Activated T-cell treated with anti-CD3 and anti-CD28 coated beads, Interleukin-2, amount 50 U/mL, for 1 hour (primary cell): ENCODE results near the gene MEGF6.

Experiments used
- DNase-seq: peaks from one replicate; pipeline ENCODE4 v3.0.0-alpha.2; 2020

Gene MEGF6

DNA sequence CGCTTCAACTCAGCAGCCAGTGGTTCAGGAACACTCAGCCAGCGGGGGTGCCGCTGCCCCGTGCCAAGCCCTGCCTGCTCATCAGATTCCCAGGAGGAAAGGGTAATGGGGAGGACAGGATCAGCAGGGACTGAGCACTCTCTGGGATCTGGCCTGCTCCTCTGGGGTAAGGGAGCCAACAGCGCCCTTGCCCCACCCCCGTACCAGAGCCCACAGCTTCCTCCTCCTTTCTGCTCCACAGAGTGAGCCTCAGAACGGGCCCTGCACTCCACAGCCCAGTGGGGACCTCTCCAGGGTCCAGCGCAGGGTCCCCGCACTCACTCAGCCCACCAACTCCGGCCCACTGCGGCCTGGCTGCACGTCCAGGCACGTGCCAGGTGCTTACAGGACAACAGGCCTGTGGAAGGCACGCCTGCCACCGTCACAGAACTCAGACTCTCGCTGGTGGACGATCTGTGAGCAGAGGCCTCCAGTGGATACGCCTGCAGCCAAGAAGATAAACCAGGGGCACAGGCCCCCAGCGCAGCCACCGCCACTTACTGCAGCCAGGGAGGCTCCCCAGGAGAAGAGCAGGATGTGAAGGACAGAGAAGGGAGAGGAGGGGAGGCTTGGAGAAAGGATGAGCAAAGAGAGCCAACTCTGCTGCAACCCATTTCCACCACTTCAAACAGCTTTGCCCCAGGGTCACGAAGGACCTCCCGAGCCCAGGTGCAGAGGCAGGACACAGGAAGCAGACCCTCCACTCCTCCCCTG lies 2.1 kb downstream of the MEGF6 start:
- DNase-seq, result no peak

DNA sequence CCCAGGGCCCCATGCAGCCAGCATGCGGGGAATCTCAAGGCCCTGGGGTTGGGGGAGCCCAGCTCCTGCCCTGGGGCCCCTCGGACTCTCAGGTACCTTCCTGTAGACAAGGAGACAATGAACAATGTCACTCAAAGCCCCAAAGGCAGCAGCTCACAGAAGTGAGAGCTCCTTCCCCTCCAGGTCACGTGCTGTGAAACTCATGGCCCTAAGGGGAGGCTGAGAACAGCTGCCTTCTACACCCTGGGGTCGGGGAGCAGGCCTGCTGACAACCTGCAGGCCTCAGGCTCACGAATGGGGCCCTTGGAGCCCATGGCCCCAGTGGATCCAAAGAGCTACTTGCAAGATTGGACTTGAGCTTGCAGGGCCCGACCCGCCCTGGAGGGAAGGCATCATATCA lies 3.2 kb downstream of the MEGF6 start:
- no peak for DNase-seq

DNA sequence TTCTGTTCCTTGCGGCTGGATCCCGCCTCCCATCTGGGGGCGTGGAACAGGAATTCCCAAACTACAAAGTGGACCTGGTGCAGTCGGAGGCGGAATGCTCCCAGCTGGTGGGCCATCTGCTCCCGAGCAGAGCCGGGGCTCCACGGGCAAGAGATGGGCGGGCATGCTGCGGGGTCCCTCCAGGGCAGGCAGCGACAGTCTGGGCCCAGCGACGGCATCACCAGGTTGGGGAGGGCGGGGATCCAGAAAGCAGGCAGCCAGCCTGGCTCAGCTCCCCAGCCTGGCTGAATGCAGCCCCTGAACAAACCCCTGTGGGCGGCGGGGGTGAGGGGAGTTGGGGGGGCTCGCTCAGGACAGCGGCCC lies 3.6 kb downstream of the MEGF6 start:
- DNase-seq, result no peak

DNA sequence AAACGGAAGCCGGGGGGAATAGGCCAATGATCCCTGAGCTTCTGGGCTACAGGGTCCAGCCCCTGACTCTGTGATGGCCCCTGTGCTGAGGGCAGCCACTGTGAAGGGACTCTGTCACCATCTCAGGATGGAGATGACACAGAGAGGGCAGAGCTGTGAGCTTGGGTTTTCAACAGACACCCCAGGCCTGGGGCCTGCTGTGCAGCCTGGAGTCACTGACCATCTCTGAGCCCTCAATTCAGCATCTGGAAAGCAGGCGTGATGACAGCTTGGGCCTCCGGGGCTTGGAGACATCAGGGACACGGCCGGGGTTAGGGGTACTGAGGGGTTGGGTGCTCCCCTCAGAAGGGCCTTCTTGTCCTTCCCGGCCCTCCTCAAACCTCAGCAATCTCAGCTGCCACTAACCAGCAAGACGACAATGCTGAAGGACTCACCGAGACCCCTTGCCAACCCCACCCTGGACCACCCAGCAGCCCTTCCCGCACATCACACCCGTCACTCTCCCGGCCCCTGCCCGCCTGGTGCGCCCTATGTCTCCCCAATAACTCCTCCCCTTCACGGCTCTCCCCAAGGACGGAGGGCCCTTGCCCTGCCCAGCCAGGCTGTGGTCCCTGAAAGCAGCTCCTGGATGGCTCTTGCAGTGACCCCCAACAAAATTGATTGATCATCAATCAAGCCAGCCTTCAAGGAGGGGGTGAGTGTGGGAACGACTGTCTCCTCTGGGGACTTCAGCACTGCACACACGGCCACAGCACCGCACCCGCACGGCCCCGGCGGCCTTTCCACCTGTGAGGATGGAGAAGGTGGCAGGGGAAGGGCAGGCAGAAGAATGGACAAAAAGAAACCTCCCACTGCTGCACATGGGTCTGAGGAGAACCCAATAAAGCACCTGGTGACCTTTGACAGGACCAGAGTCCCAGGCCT lies 4.3 kb downstream of the MEGF6 start:
- no peak for DNase-seq

DNA sequence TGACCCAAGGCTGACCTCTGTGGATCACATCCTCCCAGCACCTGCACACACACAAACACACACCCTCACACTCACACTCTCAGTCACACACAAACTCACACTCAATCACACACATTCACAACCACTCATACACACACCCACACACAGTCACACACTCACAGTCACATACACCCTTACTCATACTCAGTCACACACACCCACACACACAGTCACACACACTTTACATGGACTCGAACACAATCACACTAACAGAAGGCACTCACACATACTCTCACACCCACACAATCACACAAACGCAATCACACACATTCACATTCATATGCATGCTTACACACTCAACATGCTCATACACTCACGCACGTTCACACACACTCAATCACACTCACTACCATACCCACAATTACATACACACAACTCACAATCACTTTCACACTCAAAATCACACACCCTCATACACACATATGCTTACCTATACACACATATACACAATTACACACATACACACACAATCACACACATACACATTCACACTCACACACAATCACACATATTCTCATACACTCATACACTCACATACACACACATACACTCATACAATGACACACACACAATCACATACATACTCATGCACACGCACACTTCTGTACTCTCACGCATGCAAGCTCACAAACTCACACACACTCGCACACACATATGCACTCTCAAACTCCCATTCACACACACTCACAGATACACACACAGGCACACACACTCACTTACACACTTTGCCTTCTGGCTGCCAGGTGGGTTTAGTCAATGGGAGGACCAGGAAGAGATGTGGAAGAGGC lies 6.1 kb downstream of the MEGF6 start:
- DNase-seq, result no peak

DNA sequence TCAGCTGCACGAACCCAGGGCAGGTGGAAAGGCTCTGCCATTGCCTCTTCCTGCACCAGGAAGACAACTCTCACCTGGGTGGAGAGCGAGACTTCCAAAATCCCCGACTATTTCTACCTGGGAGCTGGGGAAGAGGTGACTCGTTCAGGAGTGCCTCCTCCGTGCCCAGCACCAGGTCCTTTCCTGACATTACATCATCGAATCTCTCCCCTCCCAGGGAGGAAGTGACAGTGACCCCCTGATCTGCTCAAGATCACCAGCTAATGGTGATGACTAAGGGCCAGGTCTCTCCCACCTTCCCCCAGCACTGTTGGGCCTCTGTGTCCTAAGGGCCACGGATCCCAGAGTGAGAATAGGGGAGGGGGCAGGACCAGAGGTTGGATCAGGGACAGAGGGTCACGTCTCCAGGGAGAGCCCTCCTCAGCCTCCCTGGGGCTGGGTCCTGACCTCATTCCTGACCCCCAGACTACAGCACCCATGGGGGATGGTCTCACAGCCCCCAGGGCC lies 6.8 kb downstream of the MEGF6 start:
- DNase-seq, result no peak

DNA sequence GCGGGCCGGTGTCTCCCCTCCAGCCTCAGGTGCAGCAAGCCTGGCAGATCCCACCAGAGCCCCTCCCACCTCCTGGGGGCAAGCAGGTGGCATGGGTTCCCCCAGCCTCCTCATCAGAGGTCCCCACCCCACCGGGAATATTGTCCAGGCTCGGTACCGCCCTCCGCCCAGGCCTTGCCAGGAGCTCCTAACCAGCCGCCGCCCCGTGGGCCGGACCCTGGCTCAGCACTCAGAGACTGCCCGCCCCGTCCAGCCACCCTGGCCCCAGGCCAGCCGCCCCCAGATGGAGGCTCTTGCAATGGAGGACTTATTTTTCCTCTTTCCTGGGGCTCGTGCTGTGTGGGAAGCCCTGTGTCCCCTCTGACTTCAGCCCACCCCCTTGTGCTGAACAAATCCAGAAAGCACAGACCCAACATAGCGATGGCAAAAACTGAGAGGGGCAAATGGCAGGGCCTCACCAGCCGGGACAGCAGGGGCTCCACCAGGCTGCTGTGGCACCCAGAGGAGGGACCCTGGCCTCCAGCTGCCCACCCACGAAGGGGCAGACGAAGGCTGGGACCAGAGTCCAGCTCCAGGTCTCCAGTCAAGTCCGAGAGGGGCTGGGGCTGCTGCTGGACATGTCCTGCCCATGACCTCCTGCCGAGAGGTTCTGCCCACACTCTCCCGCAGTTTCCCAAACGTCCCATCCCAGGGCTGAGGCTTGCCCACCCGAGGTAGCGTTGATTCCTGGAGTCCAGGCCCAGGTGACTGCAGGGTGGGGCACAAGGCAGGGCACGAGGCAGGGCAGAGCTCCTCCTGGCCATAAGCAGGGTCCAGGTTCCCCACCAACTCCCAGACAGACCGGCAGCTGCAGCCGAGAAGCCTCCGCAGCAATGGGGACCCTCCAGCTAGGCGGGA lies 7.5 kb downstream of the MEGF6 start:
- no peak for DNase-seq

DNA sequence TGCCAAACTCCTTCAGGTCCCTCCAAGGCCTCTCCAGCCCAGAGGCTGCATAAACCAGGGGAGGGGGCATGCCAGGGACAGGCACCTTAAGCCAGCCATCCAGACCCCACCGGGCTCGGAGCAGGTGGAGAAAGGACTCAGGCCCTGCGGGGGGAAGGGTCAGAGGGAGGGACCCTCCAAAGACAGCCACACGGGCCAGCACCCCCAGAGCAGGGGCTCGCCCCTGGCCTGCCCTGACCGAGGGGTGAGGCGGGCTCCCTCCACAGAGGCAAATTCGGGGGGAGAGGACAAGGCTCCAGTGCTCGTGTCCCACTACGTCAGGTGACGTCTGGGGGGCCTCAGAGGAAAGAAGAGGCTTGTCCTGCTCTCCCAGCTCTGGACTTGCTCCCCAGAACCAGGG lies 8.2 kb downstream of the MEGF6 start:
- DNase-seq, result no peak

DNA sequence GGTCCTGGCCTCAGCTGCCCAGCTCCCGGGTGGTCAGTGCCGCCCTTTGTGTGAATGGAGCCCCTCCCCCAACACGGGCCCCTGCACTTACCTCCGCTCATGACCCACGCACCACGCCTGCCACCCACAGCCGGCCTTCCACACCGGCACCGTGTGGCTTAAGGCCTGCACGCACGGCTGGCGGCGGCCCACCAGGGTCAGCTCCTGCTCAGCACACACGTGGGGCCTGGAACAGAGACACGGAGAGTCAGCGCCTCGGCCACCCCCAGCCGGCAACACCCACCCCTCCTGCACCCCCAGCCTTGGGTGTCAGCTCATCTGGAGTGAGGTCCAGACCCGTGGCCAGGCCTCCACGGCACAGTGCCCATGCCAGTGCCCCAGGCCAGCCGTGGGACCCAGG lies 8.9 kb downstream of the MEGF6 start:
- DNase-seq, result no peak

DNA sequence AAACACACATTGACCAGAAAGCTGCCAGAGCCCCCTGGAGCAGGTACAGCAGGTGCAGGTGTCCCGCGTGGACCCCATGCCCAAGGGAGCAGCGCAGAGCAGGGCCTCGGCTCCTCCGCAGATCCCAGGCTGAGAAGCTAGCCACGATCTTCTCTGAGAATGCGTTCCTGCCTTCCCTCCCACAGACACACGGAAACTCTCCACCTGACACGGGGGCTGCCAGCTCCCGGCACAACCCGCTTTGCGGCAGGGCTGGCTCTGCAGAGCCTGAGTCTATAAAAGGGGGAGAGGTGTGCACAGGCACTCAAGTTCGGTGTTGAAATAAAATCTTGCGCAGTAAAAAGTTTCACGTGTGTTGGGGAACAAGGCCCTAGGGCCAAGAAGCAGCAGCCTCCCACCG lies 9.6 kb downstream of the MEGF6 start:
- DNase-seq, result no peak

DNA sequence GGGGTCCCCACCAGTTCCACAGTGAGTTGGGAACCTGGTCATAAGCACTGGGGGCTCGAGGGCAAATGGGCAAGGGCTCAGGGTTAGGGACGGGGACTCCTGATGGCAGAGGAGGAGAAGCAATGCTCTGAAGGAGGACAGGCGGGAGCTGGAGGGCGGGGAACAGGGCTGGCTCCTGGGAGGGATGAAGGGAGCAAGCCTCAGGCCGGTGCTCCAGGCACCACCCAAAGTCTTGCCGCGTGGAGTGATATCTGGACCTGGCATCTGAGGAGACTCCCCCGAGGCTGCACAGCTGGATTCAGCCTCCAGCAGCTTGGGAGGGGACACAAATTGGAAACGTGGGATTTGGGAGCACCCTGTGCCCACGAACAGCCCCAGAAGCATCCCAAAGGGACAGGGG lies 11.0 kb downstream of the MEGF6 start:
- DNase-seq, result no peak

DNA sequence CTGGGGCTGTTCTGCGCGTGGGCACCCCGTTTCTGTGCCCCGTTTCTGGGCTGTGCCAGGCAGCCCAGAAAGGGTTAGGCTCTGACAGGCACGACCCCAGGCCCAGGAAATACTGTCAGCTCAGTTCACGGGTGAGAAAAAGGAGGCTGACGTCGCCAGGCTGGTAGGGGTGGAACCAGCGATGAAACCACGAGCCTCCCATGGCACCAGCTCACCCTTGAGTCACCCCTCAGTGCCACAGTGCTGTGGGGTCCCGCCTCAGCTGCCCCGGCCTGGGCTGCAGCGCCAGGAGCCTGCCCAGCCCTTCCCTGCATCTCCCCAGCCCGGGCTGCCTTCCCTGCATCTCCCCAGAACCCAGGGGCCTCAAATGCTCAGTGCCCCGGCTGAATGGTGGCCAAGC lies 11.5 kb downstream of the MEGF6 start:
- no peak for DNase-seq

DNA sequence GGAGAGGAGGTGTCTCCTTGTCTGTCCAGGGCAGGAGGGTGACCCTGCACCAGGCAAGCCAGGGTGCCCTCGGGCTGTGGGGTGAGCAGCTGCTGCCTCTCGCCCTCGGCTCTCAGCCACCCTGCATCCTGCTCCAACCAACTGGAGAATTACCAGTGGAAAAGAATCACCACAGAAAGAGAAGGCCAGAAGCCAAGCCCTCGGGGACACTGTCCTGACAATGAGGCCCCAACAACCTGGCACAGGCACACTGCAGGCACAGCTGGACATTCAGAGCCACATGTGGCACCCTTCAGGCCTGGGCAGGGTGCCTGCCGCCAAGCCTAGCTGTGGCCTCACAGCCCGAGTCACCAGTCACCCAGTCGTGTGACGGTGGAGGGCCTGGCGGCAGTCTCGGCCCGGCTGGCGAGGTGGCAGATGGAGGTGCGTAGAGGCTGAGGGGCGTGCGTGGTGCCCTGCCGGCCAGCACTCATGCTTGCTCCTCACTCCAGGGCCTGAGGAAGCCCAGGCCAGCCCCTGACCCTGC lies 12.0 kb downstream of the MEGF6 start:
- DNase-seq, result no peak

DNA sequence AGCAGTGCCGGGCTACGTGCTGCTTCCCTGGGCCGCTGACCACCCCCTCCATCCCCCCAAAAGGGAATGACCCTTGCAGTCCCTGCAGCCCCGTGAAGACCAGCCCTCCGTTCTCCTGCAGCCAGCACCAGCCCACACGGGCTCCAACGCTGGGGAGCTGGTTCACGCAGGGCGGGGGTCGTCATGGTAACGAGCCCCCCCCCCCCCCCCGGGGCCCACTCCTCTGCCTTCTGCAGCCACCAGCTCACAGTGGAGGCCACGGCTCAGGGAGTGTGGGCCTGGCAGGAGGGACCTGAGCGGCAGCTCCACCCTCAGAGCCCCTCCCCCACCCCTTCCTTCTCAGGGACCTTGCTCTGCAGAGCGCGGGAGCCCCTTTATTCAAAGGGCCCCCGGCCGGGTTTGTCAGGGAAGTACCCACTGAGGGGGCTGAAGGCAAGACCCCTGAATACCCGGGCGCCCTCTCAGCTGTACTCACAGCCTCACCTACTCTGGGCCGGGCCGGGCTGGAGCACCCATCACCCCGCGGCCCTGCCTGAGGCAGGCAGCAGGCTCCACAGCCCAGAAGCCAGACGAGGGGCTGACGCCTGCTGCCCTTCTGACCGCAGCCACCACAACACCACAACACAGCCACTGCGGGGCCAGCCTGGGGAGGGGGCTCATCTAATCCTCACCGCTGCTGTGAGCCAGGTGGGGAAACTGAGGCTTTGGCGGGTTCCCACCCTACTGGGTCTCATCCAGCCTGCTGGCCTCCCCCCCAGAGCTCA lies 12.6 kb downstream of the MEGF6 start:
- DNase-seq, result no peak

DNA sequence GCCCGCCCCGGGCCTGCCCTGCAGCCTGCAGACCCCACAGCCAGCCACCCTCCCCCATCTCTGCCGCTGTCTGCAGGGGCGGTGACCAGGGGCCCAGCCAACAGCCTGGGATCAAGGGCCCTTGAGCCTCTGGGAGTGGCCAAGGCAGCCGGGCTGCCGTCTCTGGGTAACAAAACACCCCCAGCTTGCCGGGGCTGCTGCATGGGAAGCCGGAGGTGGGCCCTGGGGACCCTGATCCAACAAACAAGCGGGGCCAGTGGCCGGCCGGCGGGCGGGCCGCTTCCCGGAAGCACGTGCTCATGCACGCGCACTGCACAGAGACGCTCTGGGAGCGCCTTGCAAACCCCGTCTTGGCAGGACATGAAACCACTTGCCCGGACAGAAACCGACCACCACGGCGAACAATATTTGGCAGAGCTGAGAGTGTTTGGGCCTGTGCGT lies 13.2 kb downstream of the MEGF6 start:
- no peak for DNase-seq

DNA sequence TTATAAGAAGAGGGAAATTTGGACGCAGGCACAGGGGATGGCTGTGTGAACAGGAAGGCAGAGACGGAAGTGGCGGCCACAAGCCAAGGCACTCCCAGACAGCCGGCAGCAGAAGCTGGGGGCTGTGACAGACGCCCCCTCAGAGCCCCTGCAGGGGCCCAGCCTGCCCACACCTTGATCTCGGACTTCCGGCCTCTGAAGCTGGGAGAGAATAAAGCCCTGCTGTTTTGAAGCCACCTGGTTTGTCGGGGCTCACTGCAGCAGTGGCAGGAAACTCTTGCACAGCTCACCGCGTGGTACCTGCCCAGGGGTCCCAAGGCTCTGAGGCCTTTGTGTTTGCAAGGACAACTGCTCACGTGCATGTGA lies 13.7 kb downstream of the MEGF6 start:
- DNase-seq, result peak; percentile 31

DNA sequence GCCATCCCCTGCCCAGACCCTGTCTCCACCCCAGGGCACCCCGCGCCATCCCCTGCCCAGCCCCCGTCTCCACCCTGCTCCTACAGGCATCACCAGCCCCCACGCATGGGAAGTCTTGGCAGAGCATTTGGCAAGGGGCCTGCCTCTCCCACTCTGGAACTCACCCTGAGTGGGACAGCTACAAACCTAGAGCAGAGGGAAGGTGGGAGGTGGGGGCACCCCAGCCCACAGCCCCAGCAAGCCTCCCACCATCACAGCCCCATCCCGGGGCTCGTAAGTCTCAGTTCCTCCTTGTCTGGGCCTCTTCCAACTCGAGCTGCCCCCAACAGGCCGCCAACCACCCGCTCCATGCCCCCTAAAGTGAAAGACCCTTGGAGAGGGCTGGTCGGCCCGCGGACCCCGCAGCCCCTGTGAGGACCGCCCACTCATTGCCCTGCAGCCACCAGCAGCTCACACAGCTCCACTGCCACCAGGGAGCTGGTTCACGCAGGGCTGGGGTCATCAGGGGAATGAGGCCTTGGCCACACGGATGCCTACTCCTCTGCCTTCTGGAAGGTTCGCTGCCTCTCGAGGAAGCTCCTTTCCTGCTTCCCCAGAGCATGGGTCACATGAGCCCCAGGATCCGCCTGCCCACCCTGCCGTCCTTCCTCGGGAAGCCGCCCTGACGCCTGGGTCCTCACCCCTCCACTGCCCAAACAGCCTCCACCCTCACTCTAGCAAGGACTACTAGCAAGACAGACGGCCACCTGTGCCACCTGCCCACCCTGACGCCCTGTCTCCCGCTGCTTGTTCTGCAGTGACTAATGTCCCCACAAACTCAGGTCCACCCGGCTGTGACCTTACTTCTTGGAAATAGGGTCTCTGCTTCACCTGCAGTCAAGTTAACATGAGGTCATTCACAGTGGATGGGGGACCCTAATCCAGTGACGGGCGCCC lies 14.4 kb downstream of the MEGF6 start:
- DNase-seq, result peak; percentile 28

DNA sequence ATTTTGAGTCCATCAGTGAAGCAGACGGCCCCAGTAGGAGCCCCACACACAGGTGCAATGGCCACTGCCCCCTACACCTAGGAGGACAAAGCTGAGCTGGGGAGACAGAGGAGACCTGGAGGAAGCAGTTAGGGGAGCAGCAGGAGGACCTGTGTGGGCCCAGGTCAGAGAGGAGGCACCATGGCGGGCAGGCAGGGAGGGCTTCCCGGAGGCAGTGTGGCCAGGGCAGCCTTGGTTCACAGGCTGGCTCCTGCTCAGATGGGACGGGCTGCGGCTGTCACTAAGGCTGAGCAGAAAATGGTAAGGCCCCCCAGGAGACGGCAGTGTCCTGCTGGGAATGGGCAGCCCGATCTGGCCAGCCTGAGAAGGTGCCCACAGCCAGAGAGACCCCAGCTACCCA lies 15.4 kb downstream of the MEGF6 start:
- DNase-seq, result no peak

DNA sequence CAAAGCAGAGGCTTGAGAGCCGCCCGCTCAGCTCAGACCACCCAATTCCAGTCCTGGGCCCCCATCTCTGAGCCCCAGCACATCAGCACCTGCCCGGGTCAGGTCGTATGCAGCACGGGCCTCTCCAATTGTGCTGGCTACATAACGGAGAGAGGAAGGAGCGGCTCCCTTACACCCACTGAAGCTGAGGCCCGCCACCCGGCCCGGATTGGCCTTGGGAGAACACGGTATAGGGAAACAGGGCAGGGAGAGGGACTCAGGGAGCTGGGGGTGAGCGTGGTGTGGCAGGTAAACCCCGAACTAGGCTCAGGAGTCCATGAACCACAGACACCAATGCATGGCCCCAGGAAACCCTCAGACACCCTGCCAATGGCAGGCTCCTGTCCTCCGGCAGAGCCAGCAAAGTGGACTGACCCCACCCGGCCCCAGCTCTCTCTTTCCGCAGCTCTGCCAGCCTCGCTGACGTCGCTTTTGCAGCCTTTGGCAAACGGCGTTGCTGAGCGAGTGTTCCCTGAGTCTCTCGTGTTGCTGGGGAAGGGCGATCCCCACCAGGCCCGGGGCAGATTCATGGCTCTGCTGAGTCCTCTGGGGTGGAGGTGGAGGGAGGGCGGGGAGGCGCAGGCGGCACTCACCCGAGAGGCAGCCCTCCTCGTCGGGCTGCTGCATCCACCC lies 16.5 kb downstream of the MEGF6 start:
- DNase-seq, result no peak
